WTC11 (cell line): ENCODE results near the gene EHD4.

Source experiments
- CTCF ChIP-seq: fragments of 200-600 bp; IDR thresholded peaks from 2 replicates; pipeline ENCODE4 v1.8.0; 2022; ENCODE audit warnings: antibody characterized with exemption
- FOXP4 ChIP-seq: sonication (generic); formaldehyde crosslinking; IDR thresholded peaks from 2 replicates; pipeline ENCODE4 v1.8.0; 2022; ENCODE audit warnings: mild to moderate bottlenecking, missing genetic modification reagents
- MAX ChIP-seq: sonication (generic); formaldehyde crosslinking; IDR thresholded peaks from 2 replicates; pipeline ENCODE4 v1.8.0; 2022; ENCODE audit warnings: mild to moderate bottlenecking, missing genetic modification reagents
- TP53 ChIP-seq: sonication (generic); formaldehyde crosslinking; IDR thresholded peaks from 2 replicates; pipeline ENCODE4 v1.8.1; 2023; ENCODE audit warnings: mild to moderate bottlenecking, missing genetic modification reagents
- ZNF232 ChIP-seq: sonication (generic); formaldehyde crosslinking; IDR thresholded peaks from 2 replicates; pipeline ENCODE4 v1.8.0; 2022; ENCODE audit warnings: mild to moderate bottlenecking, missing genetic modification reagents

GRCh38 chr15:42011074-42011473, 38.7 kb upstream of the EHD4 start:
- TF ChIP-seq FOXP4 (CRISPR knock-in tag) (no peak), CTCF (no peak), TP53 (CRISPR knock-in tag) (no peak), ZNF232 (CRISPR knock-in tag) (no peak), MAX (no peak)
